C4-2B (cell line): ENCODE data around the gene HIRA.

Source experiments
- ZFX ChIP-seq: fragments of 450-650 bp; IDR thresholded peaks from 2 replicates; pipeline ENCODE4 v1.6.1; 2017
- TF ChIP-seq, protein P1 (sequence below): fragments of 450-650 bp; conservative IDR thresholded peaks from 2 replicates; pipeline ENCODE4 v1.5.1; 2017; ENCODE audit warnings: mild to moderate bottlenecking

DNA sequence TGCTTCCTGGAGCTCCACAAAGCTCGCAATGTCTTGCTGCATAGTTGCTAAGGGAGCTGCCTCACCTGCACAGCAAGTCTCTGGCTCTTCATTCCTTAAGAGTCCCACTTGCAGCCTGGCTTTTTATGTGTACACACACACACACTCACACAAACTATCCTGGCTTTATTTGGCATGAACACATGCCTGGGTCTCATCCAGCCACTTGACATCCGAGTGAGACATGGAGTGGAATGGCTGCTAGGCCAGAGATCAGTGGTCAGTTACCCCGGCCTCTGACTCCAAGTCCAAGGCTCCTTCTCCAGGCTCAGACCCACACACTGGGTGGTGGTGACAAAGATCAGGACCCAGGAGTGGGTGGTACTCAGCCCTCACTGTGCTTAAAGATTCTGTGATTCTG is 102.1 kb downstream of the HIRA start:
- TF ChIP-seq, protein P1, sequence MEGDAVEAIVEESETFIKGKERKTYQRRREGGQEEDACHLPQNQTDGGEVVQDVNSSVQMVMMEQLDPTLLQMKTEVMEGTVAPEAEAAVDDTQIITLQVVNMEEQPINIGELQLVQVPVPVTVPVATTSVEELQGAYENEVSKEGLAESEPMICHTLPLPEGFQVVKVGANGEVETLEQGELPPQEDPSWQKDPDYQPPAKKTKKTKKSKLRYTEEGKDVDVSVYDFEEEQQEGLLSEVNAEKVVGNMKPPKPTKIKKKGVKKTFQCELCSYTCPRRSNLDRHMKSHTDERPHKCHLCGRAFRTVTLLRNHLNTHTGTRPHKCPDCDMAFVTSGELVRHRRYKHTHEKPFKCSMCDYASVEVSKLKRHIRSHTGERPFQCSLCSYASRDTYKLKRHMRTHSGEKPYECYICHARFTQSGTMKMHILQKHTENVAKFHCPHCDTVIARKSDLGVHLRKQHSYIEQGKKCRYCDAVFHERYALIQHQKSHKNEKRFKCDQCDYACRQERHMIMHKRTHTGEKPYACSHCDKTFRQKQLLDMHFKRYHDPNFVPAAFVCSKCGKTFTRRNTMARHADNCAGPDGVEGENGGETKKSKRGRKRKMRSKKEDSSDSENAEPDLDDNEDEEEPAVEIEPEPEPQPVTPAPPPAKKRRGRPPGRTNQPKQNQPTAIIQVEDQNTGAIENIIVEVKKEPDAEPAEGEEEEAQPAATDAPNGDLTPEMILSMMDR = no peak
- TF ChIP-seq ZFX = no peak
